Measurements from ENCODE around the gene UBAP2L. TPM values are rescaled to one million over a fixed set of nuclear protein-coding genes. Genes with fewer than 3 reads are reported as not detected.
A peak's percentile ranks its signal among the peaks of the same experiment; 100 is the strongest.

The UBAP2L gene
- total RNA-seq, 1 donor from 2014 or later, result 101 TPM

- Histone ChIP-seq H3K27me3 (ENCODE audit: low read depth) (no peaks in the 10 kb centered on the region), H3K27ac (replicated peaks) (no peak overlapping the region), H3K4me3 (peak overlapping the region; percentile 87), H3K9me3 (replicated peaks) (no peaks in the 10 kb centered on the region), H3K36me3 (peaks cover 39% of the 10 kb centered on the region), H3K4me1 (peaks cover 62% of the 10 kb centered on the region)
- DNase-seq, result no peak
- no peak for TF ChIP-seq CTCF (IDR thresholded peaks at IDR 0.05; ENCODE audit: borderline replicate concordance)
- intact Hi-C loops (cut with micrococcal nuclease), result no loop called here
These were observed 2.2 kb upstream of the UBAP2L start for GRCh38 chr1:154218545-154218944.

- Histone ChIP-seq H3K27me3 (ENCODE audit: low read depth) (no peaks in the 10 kb centered on the region), H3K9me3 (replicated peaks) (no peaks in the 10 kb centered on the region), H3K4me1 (peaks cover 72% of the 10 kb centered on the region), H3K36me3 (peaks cover 29% of the 10 kb centered on the region), H3K4me3 (peak overlapping the region; percentile 87), H3K27ac (replicated peaks) (peak overlapping the region; percentile 98)
- no peak for DNase-seq
- no peak for TF ChIP-seq CTCF (IDR thresholded peaks at IDR 0.05; ENCODE audit: borderline replicate concordance)
- intact Hi-C loops (cut with micrococcal nuclease), result no loop called here
These were observed 1.2 kb upstream of the UBAP2L start for GRCh38 chr1:154219541-154219940.

- peaks cover 35% of the 10 kb centered on the region for H3K36me3 ChIP-seq
- H3K9me3 ChIP-seq (replicated peaks), result no peaks in the 10 kb centered on the region
- intact Hi-C loops (cut with micrococcal nuclease), result no loop called here
- H3K4me3 ChIP-seq, result peak overlapping the region; percentile 87
- peaks cover 85% of the 10 kb centered on the region for H3K4me1 ChIP-seq
- H3K27me3 ChIP-seq (ENCODE audit: low read depth), result no peaks in the 10 kb centered on the region
- no peak for TF ChIP-seq CTCF (IDR thresholded peaks at IDR 0.05; ENCODE audit: borderline replicate concordance)
- H3K27ac ChIP-seq (replicated peaks), result peak overlapping the region; percentile 98
- DNase-seq, result no peak
These were observed 169 bp downstream of the UBAP2L start for GRCh38 chr1:154220970-154221277.

- H3K4me1 ChIP-seq, result peaks cover 88% of the 10 kb centered on the region
- peak; percentile 57 for DNase-seq
- intact Hi-C loops (cut with micrococcal nuclease), result no loop called here
These were observed 685 bp downstream of the UBAP2L start for GRCh38 chr1:154221278-154222001.

GRCh38 chr1:154222518-154222917, 1.8 kb downstream of the UBAP2L start:
- Histone ChIP-seq H3K27me3 (ENCODE audit: low read depth) (no peaks in the 10 kb centered on the region), H3K27ac (replicated peaks) (peak overlapping the region; percentile 98), H3K36me3 (peaks cover 40% of the 10 kb centered on the region), H3K4me3 (peak overlapping the region; percentile 87), H3K4me1 (peaks cover 81% of the 10 kb centered on the region), H3K9me3 (replicated peaks) (no peaks in the 10 kb centered on the region)
- TF ChIP-seq CTCF (IDR thresholded peaks at IDR 0.05; ENCODE audit: borderline replicate concordance), result no peak
- no peak for DNase-seq
- intact Hi-C loops (cut with micrococcal nuclease), result no loop called here

More at GRCh38 chr1:154221278-154222001, 685 bp downstream of the UBAP2L start:
- peak overlapping the region; percentile 87 for H3K4me3 ChIP-seq
- no peaks in the 10 kb centered on the region for H3K27me3 ChIP-seq (ENCODE audit: low read depth)
- no peaks in the 10 kb centered on the region for H3K9me3 ChIP-seq (replicated peaks)
- TF ChIP-seq CTCF (IDR thresholded peaks at IDR 0.05; ENCODE audit: borderline replicate concordance), result no peak
- peaks cover 40% of the 10 kb centered on the region for H3K36me3 ChIP-seq
- H3K27ac ChIP-seq (replicated peaks), result peak overlapping the region; percentile 98

All from left ventricle myocardium inferior (tissue), 1 donor.